GM12872 (cell line): ENCODE results near the gene WNT4.

ENCODE experiments used
- TF ChIP-seq, protein P1 (sequence below): IDR thresholded peaks from 3 replicates; pipeline ENCODE4 v1.5.1; 2011; ENCODE audit warnings: low read depth, mild to moderate bottlenecking, low read length, moderate library complexity; ENCODE audit not compliant: insufficient read depth

The WNT4 gene

DNA sequence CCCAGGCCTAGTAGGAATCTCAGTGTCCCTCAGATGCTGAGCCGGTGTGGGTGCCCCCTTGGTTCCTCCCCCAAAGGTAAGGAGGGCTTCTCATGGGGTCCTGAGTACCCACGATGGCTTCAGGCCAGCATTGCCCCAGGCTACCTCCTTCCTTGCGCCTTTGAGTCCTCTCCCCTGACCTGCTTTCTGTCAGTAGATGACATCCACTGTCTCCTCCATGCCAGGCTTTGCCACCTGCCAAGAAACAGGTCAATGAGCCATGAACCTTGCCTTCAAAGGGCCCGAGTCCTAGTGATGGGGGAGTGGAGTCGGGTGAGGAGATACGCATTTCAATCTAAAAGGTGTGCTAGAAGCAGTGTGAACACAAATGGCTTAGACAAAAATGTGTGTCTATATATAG is 15.6 kb downstream of the WNT4 start:
- TF ChIP-seq, protein P1, sequence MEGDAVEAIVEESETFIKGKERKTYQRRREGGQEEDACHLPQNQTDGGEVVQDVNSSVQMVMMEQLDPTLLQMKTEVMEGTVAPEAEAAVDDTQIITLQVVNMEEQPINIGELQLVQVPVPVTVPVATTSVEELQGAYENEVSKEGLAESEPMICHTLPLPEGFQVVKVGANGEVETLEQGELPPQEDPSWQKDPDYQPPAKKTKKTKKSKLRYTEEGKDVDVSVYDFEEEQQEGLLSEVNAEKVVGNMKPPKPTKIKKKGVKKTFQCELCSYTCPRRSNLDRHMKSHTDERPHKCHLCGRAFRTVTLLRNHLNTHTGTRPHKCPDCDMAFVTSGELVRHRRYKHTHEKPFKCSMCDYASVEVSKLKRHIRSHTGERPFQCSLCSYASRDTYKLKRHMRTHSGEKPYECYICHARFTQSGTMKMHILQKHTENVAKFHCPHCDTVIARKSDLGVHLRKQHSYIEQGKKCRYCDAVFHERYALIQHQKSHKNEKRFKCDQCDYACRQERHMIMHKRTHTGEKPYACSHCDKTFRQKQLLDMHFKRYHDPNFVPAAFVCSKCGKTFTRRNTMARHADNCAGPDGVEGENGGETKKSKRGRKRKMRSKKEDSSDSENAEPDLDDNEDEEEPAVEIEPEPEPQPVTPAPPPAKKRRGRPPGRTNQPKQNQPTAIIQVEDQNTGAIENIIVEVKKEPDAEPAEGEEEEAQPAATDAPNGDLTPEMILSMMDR = no peak

DNA sequence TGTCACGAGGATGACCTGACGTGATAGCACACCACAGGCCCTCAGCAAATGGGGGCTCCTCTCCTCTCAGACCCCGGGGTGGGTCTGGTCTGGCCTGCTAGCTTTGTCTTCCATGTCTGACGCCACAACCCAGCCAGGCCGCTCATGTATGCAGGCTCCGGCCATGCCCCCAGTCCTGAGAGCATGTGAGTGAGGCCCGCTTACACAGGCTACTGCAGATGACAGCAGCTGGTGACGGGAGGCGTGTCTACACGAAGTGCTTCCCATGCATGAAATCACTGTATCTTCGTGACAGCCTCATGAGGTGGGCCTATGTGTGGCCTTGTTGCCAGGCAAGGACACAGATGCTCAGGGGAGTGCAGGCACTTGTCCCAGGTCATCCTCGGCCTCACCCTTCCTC is 16.4 kb downstream of the WNT4 start:
- TF ChIP-seq, protein P1 = no peak

DNA sequence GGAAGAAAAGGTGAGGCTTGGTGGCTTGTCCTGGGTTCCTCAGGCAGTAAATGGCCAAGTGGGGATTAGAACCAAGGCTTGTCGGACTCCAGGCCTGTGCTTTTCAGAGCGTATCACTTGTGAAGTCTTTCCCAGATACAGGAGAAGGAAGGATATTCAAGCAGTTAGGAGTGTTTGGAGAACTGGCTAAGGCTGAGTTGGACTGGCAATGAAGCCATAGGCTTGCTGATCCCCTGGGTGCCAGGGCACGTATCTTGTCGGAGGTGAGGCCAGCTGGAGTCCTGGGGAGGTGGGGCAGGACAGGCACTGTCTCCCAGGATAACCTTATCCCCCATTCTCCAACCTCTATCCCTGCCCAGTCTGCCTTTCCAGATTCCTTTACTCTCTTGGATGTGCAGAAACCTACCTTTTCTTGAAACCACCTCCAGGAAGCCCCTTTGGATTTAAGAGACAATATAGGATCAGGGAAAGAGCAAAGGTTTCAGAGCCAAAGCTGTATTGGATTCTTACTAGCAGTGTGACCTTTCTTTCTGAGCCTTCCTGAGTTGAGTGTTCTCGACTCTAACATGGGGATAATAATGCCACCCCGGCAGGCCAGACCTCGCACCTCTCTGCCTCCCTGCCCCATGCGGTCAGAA is 18.2 kb downstream of the WNT4 start:
- TF ChIP-seq, protein P1 = no peak

DNA sequence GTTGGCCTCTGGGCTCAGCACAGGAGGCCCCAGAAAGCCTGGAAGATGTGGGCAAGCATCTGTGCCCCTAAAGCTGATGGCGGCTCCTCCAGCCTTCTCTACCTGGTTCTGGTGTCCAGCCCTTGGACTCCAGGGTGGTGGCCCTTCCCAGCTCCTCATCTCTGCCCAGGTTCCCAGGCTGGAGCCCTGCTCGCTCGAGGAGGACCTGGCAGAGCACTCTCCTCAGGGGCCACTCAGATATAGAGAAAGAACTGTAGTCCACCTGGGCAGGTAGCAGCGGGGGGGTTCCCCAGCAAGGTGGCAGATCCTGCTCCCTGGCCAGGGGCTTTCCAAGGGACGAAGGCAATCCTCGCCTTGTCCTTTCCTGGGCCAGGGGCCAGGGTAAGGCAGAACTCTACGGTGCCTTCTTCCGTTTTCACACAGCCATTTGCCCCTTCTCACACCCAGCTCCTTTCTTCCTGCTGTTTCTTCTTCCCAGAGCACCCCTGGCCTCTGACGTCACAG is 18.9 kb downstream of the WNT4 start:
- TF ChIP-seq, protein P1 = no peak

DNA sequence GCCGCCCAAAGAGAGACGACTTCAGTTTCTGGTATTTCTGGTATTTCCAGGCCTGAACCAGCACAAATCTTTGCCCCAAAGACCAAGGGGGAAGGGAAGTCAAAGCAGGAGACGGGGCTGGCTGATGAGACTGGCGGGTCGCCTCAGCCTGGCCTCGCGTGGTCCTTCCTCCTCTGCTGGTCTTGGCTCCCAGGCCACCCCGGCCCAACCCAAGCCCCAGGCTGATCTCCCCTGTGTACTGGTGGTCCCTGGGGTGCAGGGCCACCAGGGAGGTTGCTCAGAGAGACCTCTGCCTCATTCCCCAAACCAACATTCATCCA is 19.9 kb downstream of the WNT4 start:
- TF ChIP-seq, protein P1 = no peak

DNA sequence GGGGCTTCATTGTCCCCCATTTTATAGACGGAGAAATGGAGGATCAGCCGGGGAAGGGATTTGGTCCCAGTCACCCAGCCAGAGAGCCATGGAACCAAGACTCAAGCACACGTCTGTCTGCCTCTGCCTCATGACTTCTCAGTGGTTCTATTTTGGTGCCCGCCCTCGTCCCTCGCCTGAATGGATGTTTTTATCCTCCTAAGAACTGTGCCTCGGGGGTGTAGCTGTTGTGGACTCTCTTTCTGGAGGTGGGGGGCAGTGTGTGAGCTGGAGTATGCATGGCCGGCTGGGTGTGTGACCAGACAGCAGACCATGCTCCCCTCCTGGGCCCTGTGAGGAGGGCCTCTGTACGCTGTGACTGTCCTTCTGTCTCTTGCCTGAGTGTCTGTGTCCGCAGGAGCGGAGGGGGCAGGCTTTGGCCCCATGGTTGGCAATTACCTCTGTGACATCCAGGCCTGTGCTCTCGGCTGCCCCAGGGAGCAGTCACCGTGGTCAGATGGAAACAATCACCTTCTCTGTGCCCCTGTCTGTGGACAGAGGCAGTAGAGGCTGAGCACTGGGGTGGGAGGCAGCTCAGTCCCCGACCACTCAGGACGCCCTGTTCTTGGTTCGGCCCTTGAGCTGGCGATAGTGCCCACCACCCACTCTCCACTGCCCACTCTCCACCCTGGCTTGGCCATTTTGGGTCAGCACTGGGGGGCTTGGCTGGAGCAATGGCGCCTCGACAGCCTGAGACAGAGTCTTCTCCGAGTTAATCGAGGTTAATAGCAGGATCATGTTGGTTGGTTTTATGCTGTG is 20.4 kb downstream of the WNT4 start:
- TF ChIP-seq, protein P1 = no peak

DNA sequence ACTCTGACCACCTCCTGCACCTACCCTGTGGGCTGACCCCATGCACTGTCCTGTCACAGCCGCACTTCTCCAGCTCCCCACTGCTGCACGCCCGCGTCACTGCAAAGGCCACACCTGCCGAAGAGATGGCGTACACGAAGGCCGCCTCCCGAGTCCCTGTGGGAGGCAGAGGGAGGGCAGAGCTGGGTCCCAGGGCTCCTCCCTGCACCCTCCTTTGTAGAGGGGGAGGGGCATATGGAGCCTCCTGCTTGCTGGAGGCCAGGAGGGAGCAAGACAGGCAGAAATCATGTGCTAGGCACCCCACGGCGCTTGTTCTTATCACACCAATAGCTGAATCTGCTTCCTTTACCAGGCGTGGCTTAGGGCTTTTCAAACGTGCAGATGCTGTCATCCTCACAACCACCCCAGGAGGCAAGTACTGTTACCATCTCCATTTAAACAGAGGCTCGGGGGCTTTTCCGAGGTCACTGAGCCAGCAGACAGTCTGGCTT is 21.4 kb downstream of the WNT4 start:
- TF ChIP-seq, protein P1 = no peak
